Parathyroid adenoma (tissue), 2 donors: ENCODE results near the gene RPL39L.
A peak's percentile ranks its signal among the peaks of the same experiment; 100 is the strongest.

Experiments
- H2AFZ ChIP-seq: fragments of 300-600 bp; sonication (generic); one replicate; pipeline ENCODE4 v1.7.0; 2017; ENCODE audit warnings: antibody characterized with exemption, mild to moderate bottlenecking
- H3K27ac ChIP-seq: fragments of 300-600 bp; sonication (generic); one replicate; pipeline ENCODE4 v1.7.0; 2017
- H3K27me3 ChIP-seq: fragments of 300-600 bp; sonication (generic); one replicate; pipeline ENCODE4 v1.7.0; 2017; ENCODE audit warnings: low read length; ENCODE audit not compliant: control insufficient read depth, insufficient read depth
- H3K36me3 ChIP-seq: fragments of 300-600 bp; sonication (generic); one replicate; pipeline ENCODE4 v1.7.0; 2017; ENCODE audit warnings: low read length; ENCODE audit not compliant: control insufficient read depth, insufficient read depth
- H3K4me1 ChIP-seq: fragments of 300-600 bp; sonication (generic); one replicate; pipeline ENCODE4 v1.7.0; 2017; ENCODE audit warnings: control low read depth
- H3K4me2 ChIP-seq: fragments of 300-600 bp; sonication (generic); one replicate; pipeline ENCODE4 v1.7.0; 2017; ENCODE audit warnings: low read length
- H3K4me3 ChIP-seq: fragments of 300-600 bp; sonication (generic); one replicate; pipeline ENCODE4 v1.7.0; 2017; ENCODE audit warnings: low read depth, low read length
- H3K79me2 ChIP-seq: fragments of 300-600 bp; sonication (generic); one replicate; pipeline ENCODE4 v1.7.0; 2017; ENCODE audit warnings: control low read depth
- H3K9ac ChIP-seq: fragments of 300-600 bp; sonication (generic); one replicate; pipeline ENCODE4 v1.7.0; 2017; ENCODE audit warnings: mild to moderate bottlenecking
- H3K9me3 ChIP-seq: fragments of 300-600 bp; sonication (generic); one replicate; pipeline ENCODE4 v1.7.0; 2017; ENCODE audit warnings: low read length; ENCODE audit not compliant: control insufficient read depth
- TF ChIP-seq, protein P1 (sequence below): fragments of 300-600 bp; sonication (generic); IDR thresholded peaks from one replicate; pipeline ENCODE4 v1.7.0; 2017; ENCODE audit warnings: antibody characterized with exemption, mild to moderate bottlenecking
- donor health status: primary hyperparathyroidism.

Gene RPL39L

DNA sequence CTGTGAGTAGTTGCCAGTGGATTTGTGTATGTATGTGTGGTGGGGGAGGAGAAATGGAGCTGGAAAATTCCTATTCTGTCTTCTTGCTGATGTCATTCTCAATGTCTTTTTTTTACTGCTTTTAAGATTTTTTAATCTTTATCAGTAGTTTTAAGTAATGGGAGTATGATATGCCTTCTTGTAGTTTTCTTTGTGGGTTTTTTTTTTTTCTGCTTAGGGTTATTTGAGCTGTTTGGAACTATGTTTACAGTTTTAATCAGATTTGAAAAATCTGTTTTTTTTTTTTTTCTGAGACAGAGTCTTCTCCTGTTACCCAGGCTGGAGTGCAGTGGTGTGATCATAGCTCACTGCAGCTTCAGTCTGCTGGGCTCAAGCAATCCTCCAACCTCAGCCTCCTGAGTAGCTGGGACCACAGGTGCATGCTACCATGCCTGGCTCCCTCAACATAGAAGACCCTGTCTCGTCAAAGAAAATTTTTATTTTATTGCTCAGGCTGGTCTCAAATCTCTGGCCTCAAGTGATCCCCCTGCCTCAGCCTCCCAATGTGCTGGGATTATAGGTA, 37.1 kb downstream of the RPL39L start:
- Histone ChIP-seq H3K4me1 (peaks cover 4% of the 10 kb centered on the region), H3K79me2 (no peaks in the 10 kb centered on the region), H3K36me3 (no peaks in the 10 kb centered on the region), H3K4me2 (peak overlapping the region; percentile 48), H3K4me3 (peak overlapping the region; percentile 15), H2AFZ (peak overlapping the region; percentile 43), H3K9ac (no peak overlapping the region), H3K9me3 (no peaks in the 10 kb centered on the region), H3K27ac (peak overlapping the region; percentile 30), H3K27me3 (no peaks in the 10 kb centered on the region)
- TF ChIP-seq, protein P1, sequence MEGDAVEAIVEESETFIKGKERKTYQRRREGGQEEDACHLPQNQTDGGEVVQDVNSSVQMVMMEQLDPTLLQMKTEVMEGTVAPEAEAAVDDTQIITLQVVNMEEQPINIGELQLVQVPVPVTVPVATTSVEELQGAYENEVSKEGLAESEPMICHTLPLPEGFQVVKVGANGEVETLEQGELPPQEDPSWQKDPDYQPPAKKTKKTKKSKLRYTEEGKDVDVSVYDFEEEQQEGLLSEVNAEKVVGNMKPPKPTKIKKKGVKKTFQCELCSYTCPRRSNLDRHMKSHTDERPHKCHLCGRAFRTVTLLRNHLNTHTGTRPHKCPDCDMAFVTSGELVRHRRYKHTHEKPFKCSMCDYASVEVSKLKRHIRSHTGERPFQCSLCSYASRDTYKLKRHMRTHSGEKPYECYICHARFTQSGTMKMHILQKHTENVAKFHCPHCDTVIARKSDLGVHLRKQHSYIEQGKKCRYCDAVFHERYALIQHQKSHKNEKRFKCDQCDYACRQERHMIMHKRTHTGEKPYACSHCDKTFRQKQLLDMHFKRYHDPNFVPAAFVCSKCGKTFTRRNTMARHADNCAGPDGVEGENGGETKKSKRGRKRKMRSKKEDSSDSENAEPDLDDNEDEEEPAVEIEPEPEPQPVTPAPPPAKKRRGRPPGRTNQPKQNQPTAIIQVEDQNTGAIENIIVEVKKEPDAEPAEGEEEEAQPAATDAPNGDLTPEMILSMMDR, result no peak

DNA sequence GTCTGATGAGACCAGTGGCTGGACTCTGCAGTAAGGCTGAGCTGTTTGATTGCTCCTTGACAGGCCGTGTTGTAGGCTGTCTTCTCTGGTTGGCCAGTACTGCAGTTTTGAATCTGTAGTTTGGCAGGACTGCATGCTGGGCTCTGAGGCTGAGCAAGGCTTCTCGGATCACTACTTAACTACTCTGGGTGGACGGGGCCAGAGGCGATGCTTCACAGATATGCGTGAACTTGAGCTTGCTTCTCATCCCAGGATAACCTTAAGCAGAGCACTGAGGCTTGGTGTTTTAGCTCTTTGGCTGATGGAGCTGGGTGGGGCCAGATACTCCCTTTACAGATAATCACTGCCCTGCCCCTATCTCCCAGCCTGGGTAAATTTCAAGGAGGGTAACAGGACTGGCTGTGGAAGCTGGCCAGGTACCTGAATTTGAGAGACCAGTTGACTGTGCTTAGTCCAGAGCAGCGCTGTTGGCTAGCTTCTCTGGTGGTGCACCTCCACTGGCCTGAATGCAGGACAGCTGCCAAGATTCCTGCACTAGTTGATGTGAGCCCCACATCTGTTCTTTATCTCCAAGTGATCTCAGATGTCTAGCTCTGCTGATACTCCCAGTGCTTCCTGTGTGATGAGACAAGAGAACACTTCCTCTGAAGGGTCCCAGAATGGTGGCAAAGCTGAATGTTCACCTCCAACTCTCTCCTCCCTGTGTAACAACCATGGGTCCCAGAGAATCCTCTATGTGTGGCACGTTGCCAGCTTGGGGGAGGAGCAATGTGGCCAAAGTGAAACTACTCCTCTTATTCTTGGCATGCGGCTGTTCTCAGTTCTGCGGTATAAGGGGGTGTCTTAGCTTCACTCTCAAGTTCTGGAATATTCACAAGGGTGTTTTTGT, 37.9 kb downstream of the RPL39L start:
- Histone ChIP-seq H3K36me3 (no peaks in the 10 kb centered on the region), H3K27me3 (no peaks in the 10 kb centered on the region), H3K9me3 (no peaks in the 10 kb centered on the region), H3K4me1 (peaks cover 4% of the 10 kb centered on the region), H3K9ac (no peak overlapping the region), H3K79me2 (no peaks in the 10 kb centered on the region), H3K27ac (peak overlapping the region; percentile 30), H3K4me2 (peak overlapping the region; percentile 48), H3K4me3 (peak overlapping the region; percentile 15), H2AFZ (peak overlapping the region; percentile 43)
- TF ChIP-seq, protein P1, result no peak

DNA sequence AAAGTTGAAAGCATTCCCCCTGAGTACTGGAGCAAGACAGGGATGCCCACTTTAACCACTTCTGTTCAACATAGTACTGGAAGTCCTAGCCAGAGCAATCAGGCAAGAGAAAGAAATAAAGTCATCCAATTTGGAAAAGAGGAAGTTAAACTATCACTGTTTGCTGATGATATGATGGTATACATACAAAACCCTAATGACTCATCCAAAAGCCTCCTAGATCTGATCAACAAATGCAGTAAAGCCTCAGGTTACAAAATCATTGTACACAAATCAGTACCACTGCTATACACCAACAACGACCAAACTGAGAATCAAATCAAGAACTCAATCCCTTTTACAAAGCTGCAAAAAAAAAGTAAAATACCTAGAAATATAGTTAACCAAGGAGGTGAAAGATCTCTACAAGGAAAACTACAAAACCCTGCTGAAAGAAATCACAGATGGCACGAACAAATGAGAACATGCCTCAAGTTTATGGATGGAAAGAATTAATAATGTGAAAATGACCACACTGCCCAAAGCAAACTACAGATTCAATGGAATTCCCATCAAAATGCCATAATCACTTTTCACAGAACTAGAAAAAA, 40.3 kb downstream of the RPL39L start:
- H3K9ac ChIP-seq, result no peak overlapping the region
- TF ChIP-seq, protein P1, result no peak

DNA sequence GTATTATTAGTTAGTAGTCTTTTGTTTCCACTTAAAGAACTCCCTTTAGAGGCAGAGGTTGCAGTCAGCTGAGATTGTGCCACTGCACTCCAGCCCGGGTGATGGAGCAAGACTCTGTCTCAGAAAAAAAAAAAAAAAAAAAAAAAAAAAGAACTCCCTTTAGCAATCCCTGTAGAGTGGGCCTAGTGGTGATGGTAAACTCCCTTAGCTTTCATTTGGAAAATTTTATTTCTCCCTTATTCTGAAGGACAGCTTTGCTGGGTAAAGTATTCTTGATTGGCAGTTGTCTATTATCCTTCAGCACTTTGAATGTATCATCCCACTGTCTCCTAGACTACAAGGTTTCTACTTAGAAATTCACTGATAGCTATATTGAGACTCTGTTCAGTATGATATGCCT, 46.0 kb downstream of the RPL39L start:
- Histone ChIP-seq H3K4me3 (no peak overlapping the region), H3K79me2 (no peaks in the 10 kb centered on the region), H3K9ac (no peak overlapping the region), H3K4me2 (no peak overlapping the region), H3K27ac (no peak overlapping the region), H3K9me3 (no peaks in the 10 kb centered on the region), H3K4me1 (no peaks in the 10 kb centered on the region), H3K27me3 (no peaks in the 10 kb centered on the region), H3K36me3 (no peaks in the 10 kb centered on the region), H2AFZ (no peak overlapping the region)
- TF ChIP-seq, protein P1, result no peak

More for the DNA sequence above, 40.3 kb downstream of the RPL39L start:
- H3K27ac ChIP-seq, result no peak overlapping the region
- no peaks in the 10 kb centered on the region for H3K36me3 ChIP-seq
- H2AFZ ChIP-seq, result no peak overlapping the region
- H3K79me2 ChIP-seq, result no peaks in the 10 kb centered on the region
- no peaks in the 10 kb centered on the region for H3K9me3 ChIP-seq
- no peak overlapping the region for H3K4me3 ChIP-seq
- peaks cover 4% of the 10 kb centered on the region for H3K4me1 ChIP-seq
- no peaks in the 10 kb centered on the region for H3K27me3 ChIP-seq
- H3K4me2 ChIP-seq, result no peak overlapping the region
